Smooth muscle cell of the coronary artery (primary cell): ENCODE measurements around the gene AMER3. TPM values are rescaled to one million over a fixed set of nuclear protein-coding genes. Genes with fewer than 3 reads are reported as not detected.

ENCODE experiments used
- total RNA-seq: library from RNA; depleted of rRNA; stranded (reverse); fragments of >200 nt; gene quantifications from 2 replicates; pipeline ENCODE4 v1.2.3, GENCODE V29; 2014; ENCODE audit warnings: low replicate concordance

The AMER3 gene
- not detected in 2 replicates for total RNA-seq

GRCh38 chr2:130755256-130756052 is at the start of gene AMER3:
AMER3 (plus strand) TSS chr2:130755540; CDS start chr2:130762073, 6,533 bp downstream.

GRCh38 chr2:130728549-130729316 is 26.6 kb upstream of the AMER3 start, which contains the start of gene GPR148:
GPR148 (plus strand) TSS chr2:130729070; CDS start chr2:130729152, 82 bp downstream.

Other genes with a start within 250 kb of the AMER3 start
- gene POTEI, start 246.2 kb upstream of the AMER3 start, total RNA-seq = not detected in 2 replicates
- not detected in 2 replicates for gene CFC1B, start 234.3 kb upstream of the AMER3 start, total RNA-seq
- gene CFC1, start 156.0 kb upstream of the AMER3 start, total RNA-seq = not detected in 2 replicates
- not detected in 2 replicates for gene POTEJ, start 144.1 kb upstream of the AMER3 start, total RNA-seq
- gene GPR148, start 26.5 kb upstream of the AMER3 start, total RNA-seq = not detected in 2 replicates
- gene ARHGEF4, start 81.4 kb downstream of the AMER3 start, total RNA-seq = 0.90 and 12.2 TPM in 2 replicates